Measurements from ENCODE around the gene ZBTB17.

DNA sequence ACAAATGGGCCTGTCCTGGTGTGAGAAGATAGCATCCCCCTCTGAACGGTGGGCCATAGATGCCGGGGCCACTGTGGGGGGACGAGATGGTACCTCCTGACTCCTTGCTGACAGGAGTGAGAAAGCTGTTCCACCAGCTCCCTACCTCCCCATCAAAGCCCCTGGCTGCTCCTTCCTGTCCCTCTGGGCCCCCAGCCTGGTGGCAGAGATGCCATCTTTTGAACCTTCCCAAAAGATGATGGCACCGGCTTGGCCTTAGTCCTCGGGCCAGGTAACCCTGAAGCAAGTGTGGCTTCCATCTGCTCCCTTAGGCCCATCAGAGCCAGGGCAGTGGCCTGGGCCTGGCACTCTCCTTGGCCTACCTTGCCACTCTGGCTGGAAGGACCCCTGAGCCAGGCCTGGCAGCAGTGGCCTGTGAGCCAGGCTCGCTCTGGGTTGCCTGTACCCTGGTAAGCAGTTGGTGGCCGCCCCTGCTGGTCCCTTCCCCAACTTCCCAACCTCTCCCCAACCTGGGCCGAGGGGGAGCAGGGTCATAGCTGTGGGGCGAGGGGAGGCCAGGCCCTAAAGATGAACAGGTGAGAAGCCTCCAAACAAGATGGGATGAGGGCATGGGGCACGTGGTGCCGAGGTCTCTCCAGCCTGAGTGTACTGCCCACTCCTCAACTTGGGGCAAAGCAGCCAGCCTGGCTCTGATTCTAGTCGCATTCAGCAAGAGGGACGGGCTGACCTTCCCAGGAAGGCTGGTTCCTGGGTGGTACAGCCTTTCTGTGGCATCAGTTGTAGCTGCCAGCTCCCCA lies 34.7 kb downstream of the ZBTB17 start:
- TF ChIP-seq POLR2A (IDR thresholded peaks at IDR 0.05): no peak
- TF ChIP-seq, protein P1, sequence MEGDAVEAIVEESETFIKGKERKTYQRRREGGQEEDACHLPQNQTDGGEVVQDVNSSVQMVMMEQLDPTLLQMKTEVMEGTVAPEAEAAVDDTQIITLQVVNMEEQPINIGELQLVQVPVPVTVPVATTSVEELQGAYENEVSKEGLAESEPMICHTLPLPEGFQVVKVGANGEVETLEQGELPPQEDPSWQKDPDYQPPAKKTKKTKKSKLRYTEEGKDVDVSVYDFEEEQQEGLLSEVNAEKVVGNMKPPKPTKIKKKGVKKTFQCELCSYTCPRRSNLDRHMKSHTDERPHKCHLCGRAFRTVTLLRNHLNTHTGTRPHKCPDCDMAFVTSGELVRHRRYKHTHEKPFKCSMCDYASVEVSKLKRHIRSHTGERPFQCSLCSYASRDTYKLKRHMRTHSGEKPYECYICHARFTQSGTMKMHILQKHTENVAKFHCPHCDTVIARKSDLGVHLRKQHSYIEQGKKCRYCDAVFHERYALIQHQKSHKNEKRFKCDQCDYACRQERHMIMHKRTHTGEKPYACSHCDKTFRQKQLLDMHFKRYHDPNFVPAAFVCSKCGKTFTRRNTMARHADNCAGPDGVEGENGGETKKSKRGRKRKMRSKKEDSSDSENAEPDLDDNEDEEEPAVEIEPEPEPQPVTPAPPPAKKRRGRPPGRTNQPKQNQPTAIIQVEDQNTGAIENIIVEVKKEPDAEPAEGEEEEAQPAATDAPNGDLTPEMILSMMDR (IDR thresholded peaks at IDR 0.05): no peak

Measured in Peyer's patch (tissue), 4 donors.